ENCODE measurements around the gene SHISA2. TPM values are rescaled to one million over a fixed set of nuclear protein-coding genes. Genes with fewer than 3 reads are reported as not detected.

The SHISA2 gene
- total and polyA plus RNA-seq, 2 of the 8 experiments (the other 6 are each of a cell fraction or from before 2014, with no cell fraction given) = 10.2 to 23.8 TPM

DNA sequence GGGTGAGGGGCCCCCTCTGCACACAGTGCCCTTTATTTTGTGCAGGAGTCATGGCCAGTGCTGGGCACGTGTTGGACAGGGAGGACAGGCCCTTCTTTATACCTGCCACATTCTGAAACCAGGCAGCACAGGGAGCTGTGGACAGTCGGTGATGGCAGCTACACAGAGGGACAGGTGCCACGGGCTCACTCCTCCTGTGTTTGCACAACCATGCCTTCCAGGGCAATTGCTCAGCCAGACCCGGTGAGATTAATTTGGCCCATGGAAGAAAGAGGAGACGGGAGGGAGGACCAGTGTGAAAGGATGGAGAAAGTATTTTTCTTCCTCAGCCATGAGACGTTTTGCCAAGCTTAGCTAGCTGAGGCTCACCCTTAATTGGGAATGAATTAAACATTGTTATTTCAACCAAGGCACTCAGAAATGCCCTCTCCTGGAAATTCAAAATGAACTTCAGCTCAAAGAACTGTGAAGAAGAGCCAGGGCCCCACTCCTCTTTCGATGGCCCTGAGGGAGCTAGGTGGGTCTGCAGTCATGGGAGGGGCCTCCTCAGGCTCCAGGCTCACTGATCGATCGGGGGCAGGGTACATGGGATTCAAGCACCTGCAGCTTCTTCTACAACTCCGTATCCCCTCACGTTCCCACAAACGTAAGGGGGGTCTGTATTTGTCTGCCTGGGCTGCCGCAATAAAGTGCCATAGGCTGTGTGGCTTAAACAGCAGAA lies 41.2 kb downstream of the SHISA2 start:
- FAIRE-seq = no peak

More for the DNA sequence above, 41.2 kb downstream of the SHISA2 start:
- Histone ChIP-seq H3K4me2 (ENCODE audit: insufficient read depth in 1 of 2, low read depth in 2 of 2, low read length in 2 of 2) (no peak overlapping the region), H2BK15ac (ENCODE audit: low read length) (peak overlapping the region; percentile 72), H3K79me2 (ENCODE audit: control insufficient read depth in 1 of 2, insufficient read depth in 2 of 2, low read length in 2 of 2) (no peaks in the 10 kb centered on the region), H2BK20ac (ENCODE audit: low read length) (no peak overlapping the region), H2BK120ac (replicated peaks; ENCODE audit: low read depth, low read length) (no peak overlapping the region), H3K23ac (ENCODE audit: insufficient read length) (no peak overlapping the region), H2BK5ac (ENCODE audit: low read depth, low read length) (no peak overlapping the region), H3K56ac (replicated peaks; ENCODE audit: insufficient read length, low read depth, low read length) (no peak overlapping the region), H3K23me2 (ENCODE audit: low read depth, low read length) (0 out of 2 replicates have a peak, but pooled peaks cover 2% of the 10 kb centered on the region), H3K27me3 (replicated peaks in 1 of 4; ENCODE audit: control insufficient read depth in 3 of 4, extremely low read depth in 1 of 4, insufficient read depth in 3 of 4, low read length in 3 of 4) (peaks cover 0 to 1% (median 0%) of the 10 kb centered on the region in 4 experiments; a peak in 3 of 7 replicates), H3K4me3 (ENCODE audit: extremely low read depth in 1 of 4, insufficient read depth in 2 of 4, low read depth in 3 of 4, low read length in 4 of 4) (no peak overlapping the region), H3K9me3 (ENCODE audit: insufficient read depth in 2 of 2, low read depth in 1 of 2, low read length in 1 of 2) (no peaks in the 10 kb centered on the region), H3K4ac (replicated peaks; ENCODE audit: insufficient read length, low read depth, low read length) (no peak overlapping the region), H4K8ac (ENCODE audit: extremely low read depth, insufficient read depth, low read length) (no peak overlapping the region), H3K4me1 (replicated peaks in 1 of 4; ENCODE audit: control insufficient read depth in 3 of 4, insufficient read depth in 4 of 4, low read length in 3 of 4) (peaks cover 0 to 8% (median 4%) of the 10 kb centered on the region in 4 experiments; a peak in 4 of 7 replicates), H3K27ac (ENCODE audit: low read depth, low read length) (no peak overlapping the region), H4K20me1 (replicated peaks in 1 of 2; ENCODE audit: control insufficient read depth in 1 of 2, insufficient read depth in 2 of 2, low read length in 2 of 2) (no peaks in the 10 kb centered on the region), H4K91ac (replicated peaks; ENCODE audit: insufficient read length, low read length) (no peak overlapping the region), H3K14ac (ENCODE audit: insufficient read length) (no peak overlapping the region), H3K9ac (replicated peaks in 1 of 4; ENCODE audit: extremely low read depth in 1 of 4, low read depth in 3 of 4, low read length in 3 of 4) (no peak overlapping the region), H3K36me3 (ENCODE audit: control insufficient read depth in 2 of 4, insufficient read depth in 4 of 4, low read length in 3 of 4) (no peaks in the 10 kb centered on the region), H3K79me1 (ENCODE audit: low read depth, low read length) (no peaks in the 10 kb centered on the region), H2AFZ (ENCODE audit: low read length) (no peak overlapping the region), H4K5ac (ENCODE audit: insufficient read length, low read depth, low read length) (no peak overlapping the region), H2BK12ac (ENCODE audit: low read depth, low read length) (peak overlapping the region; percentile 12; the same call in 1 of the 2 replicates), H2AK5ac (ENCODE audit: low read depth, low read length) (no peak overlapping the region), H3K18ac (ENCODE audit: extremely low read depth, low read length) (peak overlapping the region; percentile 7; the same call in 1 of the 2 replicates)
- TF ChIP-seq SIX5 (IDR thresholded peaks at IDR 0.05; ENCODE audit: low read depth, low read length) (no peak), TCF12 (IDR thresholded peaks at IDR 0.05; ENCODE audit: low read depth, low read length) (no peak), SP1 (IDR thresholded peaks at IDR 0.05; ENCODE audit: low read depth, low read length) (no peak), RXRA (IDR thresholded peaks at IDR 0.05; ENCODE audit: insufficient read depth, low read depth, low read length) (no peak), ATF2 (IDR thresholded peaks at IDR 0.05; ENCODE audit: low read length) (no peak), POLR2AphosphoS5 (IDR thresholded peaks at IDR 0.05; ENCODE audit: low read depth, low read length) (no peak), NRF1 (IDR thresholded peaks at IDR 0.05; ENCODE audit: low read depth, low read length) (no peak), HDAC2 (IDR thresholded peaks at IDR 0.05; ENCODE audit: borderline replicate concordance in 1 of 2, low read depth in 2 of 2, low read length in 2 of 2) (no peak)
- TF ChIP-seq, protein P1, sequence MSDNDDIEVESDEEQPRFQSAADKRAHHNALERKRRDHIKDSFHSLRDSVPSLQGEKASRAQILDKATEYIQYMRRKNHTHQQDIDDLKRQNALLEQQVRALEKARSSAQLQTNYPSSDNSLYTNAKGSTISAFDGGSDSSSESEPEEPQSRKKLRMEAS (IDR thresholded peaks at IDR 0.05) = no peak
- ChIA-PET POLR2A (ENCODE audit: partially characterized antibody) (interaction anchor here (0.7 to 2.0 kb wide), 2 partner anchors 9 to 35 kb away, joined by 3 to 7 read pairs; no protein-coding TSS in a partner anchor), CTCF (ENCODE audit: partially characterized antibody) (interaction anchor here (0.8 to 2.5 kb wide), 3 partner anchors 8 to 182 kb away, joined by 3 to 8 read pairs (median 5); no protein-coding TSS in a partner anchor)
- 82% methylated on average over 13 of the region's 13 CpGs; no CpG with 5 or more reads in 1 of the 2 experiments for WGBS, 2 experiments (ENCODE audit: extremely low coverage in 1 of 2, insufficient coverage in 1 of 2, insufficient read length in 1 of 2, insufficient replicate concordance in 2 of 2, low coverage in 1 of 2, low lambda C conversion rate in 2 of 2, missing lambda C conversion rate in 1 of 2)
- DNase-seq (ENCODE audit: low read depth in 1 of 2, low spot score in 2 of 2) = no peak
